ENCODE data around the gene CYB561.
A peak's percentile ranks its signal among the peaks of the same experiment; 100 is the strongest.

The CYB561 gene

GRCh38 chr17:63491413-63491812, 45.3 kb upstream of the CYB561 start:
- no peak for TF ChIP-seq CTCF (IDR thresholded peaks at IDR 0.05; ENCODE audit: insufficient read depth, low read depth, low read length, missing control alignments)
- no peak for DNase-seq (ENCODE audit: low read depth)
- H3K4me3 ChIP-seq (ENCODE audit: low read length) = no peak overlapping the region

DNA sequence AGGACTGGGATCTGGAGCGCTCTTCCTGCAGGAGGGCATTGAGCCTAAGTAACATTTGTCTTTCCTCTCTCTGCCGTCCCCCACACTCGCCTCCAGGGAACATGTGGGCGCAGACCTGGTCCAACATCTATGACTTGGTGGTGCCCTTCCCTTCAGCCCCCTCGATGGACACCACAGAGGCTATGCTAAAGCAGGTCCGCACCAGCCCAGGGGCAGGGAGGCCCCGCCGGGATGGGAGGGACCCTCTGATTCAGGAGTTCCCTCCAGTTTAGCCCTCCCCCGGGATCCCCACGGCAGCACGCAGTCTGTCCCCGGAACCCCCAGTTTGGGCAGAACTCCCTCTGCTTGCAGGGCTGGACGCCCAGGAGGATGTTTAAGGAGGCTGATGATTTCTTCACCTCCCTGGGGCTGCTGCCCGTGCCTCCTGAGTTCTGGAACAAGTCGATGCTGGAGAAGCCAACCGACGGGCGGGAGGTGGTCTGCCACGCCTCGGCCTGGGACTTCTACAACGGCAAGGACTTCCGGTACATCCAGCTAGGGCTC, 44.8 kb upstream of the CYB561 start:
- H3K4me3 ChIP-seq (ENCODE audit: low read length) = no peak overlapping the region
- DNase-seq (ENCODE audit: low read depth) = no peak
- no peak for TF ChIP-seq CTCF (IDR thresholded peaks at IDR 0.05; ENCODE audit: insufficient read depth, low read depth, low read length, missing control alignments)

DNA sequence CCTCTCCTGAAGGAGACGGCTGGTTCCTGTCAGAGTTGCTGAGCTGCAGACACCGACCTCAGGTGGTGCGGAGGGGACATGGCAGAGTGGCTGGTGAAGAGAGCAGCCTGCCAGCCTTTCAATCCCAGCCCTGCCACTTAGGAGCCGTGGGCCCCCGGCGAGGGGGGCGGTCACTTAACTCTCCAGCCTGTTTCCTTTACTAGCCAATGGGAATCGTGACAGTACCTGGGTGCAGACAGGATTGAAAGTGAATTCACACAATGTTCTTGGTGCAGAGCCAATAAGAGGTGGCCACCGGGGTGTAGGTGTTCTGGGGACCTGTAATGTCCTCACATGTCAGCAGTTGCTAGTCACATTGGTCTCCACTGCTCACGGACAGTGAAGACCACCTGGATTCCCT, 44.2 kb upstream of the CYB561 start:
- H3K4me3 ChIP-seq (ENCODE audit: low read length) = no peak overlapping the region
- peak; percentile 24 for TF ChIP-seq CTCF (IDR thresholded peaks at IDR 0.05; ENCODE audit: insufficient read depth, low read depth, low read length, missing control alignments)
- DNase-seq (ENCODE audit: low read depth) = no peak

GRCh38 chr17:63489291-63489690, 43.2 kb upstream of the CYB561 start:
- H3K4me3 ChIP-seq (ENCODE audit: low read length) = no peak overlapping the region
- no peak for TF ChIP-seq CTCF (IDR thresholded peaks at IDR 0.05; ENCODE audit: insufficient read depth, low read depth, low read length, missing control alignments)
- no peak for DNase-seq (ENCODE audit: low read depth)

DNA sequence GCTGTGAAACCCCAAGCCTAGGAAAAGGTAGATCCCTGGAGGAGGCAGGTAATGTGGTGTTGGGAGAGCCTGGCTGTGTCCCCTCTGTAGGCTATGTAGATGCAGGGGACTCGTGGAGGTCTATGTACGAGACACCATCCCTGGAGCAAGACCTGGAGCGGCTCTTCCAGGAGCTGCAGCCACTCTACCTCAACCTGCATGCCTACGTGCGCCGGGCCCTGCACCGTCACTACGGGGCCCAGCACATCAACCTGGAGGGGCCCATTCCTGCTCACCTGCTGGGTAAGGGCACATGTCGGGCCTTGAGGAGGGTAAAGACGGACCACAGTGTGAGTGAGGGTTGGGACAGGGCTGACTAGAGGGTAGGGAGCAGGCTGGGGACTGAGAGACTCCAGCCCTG, 42.7 kb upstream of the CYB561 start:
- DNase-seq (ENCODE audit: low read depth) = no peak
- H3K4me3 ChIP-seq (ENCODE audit: low read length) = no peak overlapping the region
- no peak for TF ChIP-seq CTCF (IDR thresholded peaks at IDR 0.05; ENCODE audit: insufficient read depth, low read depth, low read length, missing control alignments)

GRCh38 chr17:63487014-63487339, 40.9 kb upstream of the CYB561 start:
- TF ChIP-seq CTCF (IDR thresholded peaks at IDR 0.05; ENCODE audit: insufficient read depth, low read depth, low read length, missing control alignments) = no peak
- DNase-seq (ENCODE audit: low read depth) = no peak
- no peak overlapping the region for H3K4me3 ChIP-seq (ENCODE audit: low read length)

DNA sequence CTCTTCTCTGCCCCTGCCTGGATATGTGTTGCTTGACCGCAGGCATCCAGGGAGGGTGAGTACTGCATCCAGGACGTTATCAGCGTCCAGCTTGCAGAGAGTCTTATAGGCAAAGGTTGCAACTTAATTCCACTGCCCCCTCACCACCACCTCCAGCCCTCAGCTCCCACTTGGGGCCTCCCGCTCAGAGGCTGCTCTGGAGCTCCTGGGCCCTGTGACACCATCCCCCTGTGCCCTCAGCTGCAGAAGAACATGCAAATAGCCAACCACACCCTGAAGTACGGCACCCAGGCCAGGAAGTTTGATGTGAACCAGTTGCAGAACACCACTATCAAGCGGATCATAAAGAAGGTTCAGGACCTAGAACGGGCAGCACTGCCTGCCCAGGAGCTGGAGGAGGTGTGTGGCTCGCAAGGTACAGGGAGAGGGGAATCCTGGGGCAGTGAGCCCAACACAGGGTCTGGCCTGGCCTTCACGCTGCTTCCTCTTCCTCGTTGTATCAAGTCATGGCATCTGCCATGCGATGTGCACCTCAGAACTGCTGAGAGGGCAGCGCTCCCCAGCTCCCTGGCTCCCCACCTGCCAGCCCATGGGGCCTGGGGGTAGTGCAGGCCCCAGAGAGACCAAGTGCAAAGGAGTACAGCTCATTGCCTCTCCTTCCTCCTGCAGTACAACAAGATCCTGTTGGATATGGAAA, 40.4 kb upstream of the CYB561 start:
- no peak overlapping the region for H3K4me3 ChIP-seq (ENCODE audit: low read length)
- no peak for TF ChIP-seq CTCF (IDR thresholded peaks at IDR 0.05; ENCODE audit: insufficient read depth, low read depth, low read length, missing control alignments)
- DNase-seq (ENCODE audit: low read depth) = no peak
